Small intestine (tissue), 7 donors: Measurements from ENCODE around the gene DCAF16. TPM values are rescaled to one million over a fixed set of nuclear protein-coding genes. Genes with fewer than 3 reads are reported as not detected.

Source experiments
- DNase-seq, 2 donors: peaks; one replicate each; pipeline versions ENCODE4 v3.0.0 to v3.0.0-alpha.2; 2013
- FAIRE-seq: peaks from 2 replicates; lab custom pipeline; 2012; peaks lifted over from hg19 to GRCh38; lab: Jason Lieb, UNC
- H3K27ac ChIP-seq, 3 donors: one replicate each; pipeline ENCODE4 v1.5.1; 2013; ENCODE audit warnings: low read length in 2 of 3, mild to moderate bottlenecking in 2 of 3, control low read depth in 1 of 3, inconsistent platforms in 1 of 3, low read depth in 1 of 3, moderate library complexity in 1 of 3
- H3K27me3 ChIP-seq, 3 donors: one replicate each; pipeline ENCODE4 v1.6.1; 2013; ENCODE audit warnings: low read length in 3 of 3, inconsistent platforms in 1 of 3; ENCODE audit not compliant: control insufficient read depth in 3 of 3, insufficient read depth in 3 of 3
- H3K36me3 ChIP-seq, 3 donors: one replicate each; pipeline ENCODE4 v1.6.1; 2013; ENCODE audit warnings: low read length in 3 of 3, inconsistent platforms in 1 of 3, low read depth in 1 of 3, mild to moderate bottlenecking in 1 of 3, moderate library complexity in 1 of 3; ENCODE audit not compliant: control insufficient read depth in 3 of 3, insufficient read depth in 2 of 3
- H3K4me1 ChIP-seq, 3 donors: one replicate each; pipeline ENCODE4 v1.6.1; 2013; ENCODE audit warnings: low read length in 2 of 3, inconsistent platforms in 1 of 3, low read depth in 1 of 3, mild to moderate bottlenecking in 1 of 3, moderate library complexity in 1 of 3; ENCODE audit not compliant: control insufficient read depth in 3 of 3, insufficient read depth in 2 of 3
- H3K4me3 ChIP-seq, 3 donors: one replicate each; pipeline ENCODE4 v1.5.1; 2013; ENCODE audit warnings: low read length in 3 of 3, control low read depth in 1 of 3, inconsistent platforms in 1 of 3, low read depth in 1 of 3, mild to moderate bottlenecking in 1 of 3, moderate library complexity in 1 of 3
- H3K9me3 ChIP-seq, 2 donors: one replicate each; pipeline ENCODE4 v1.6.1; 2013; ENCODE audit warnings: low read depth in 1 of 2, low read length in 1 of 2; ENCODE audit not compliant: control insufficient read depth in 2 of 2, insufficient read depth in 1 of 2
- WGBS, 3 donors: extraction: QIAGEN DNeasy Blood & Tissue Kit; methylation state at CpG; one replicate each; pipeline ENCODE4 v1.1.7; 2013; 5-methylcytosine and 5-hydroxymethylcytosine counted together
- polyA plus RNA-seq, 4 donors: library from polyadenylated mRNA; stranded (reverse) in 3 of 4; unstranded in 1 of 4; fragments of 200-250 nt in 3 of 4; fragments of 120-200 nt in 1 of 4; gene quantifications; one replicate each; pipeline versions ENCODE4 v1.2.1 to v1.2.3, GENCODE V29; 2013
- donor health status: healthy with polysubstance abuse.
- donor health status: control.
- donor health status: control.
- donor health status: Bipolar disorder and iron deficiency.
- donor health status: healthy.

DCAF16 gene
- polyA plus RNA-seq, 4 donors, result 3.8 to 40.4 (median 8.4) TPM

- H3K27me3 ChIP-seq, result peaks cover 6 to 37% (median 9%) of the 10 kb centered on the region in 3 donors
- 11 to 13% (median 12%) methylated on average over 31 of the region's 31 CpGs for WGBS, 3 donors
- FAIRE-seq, result no peak
- H3K9me3 ChIP-seq, result no peaks in the 10 kb centered on the region
- no peaks in the 10 kb centered on the region for H3K36me3 ChIP-seq
- peak overlapping the region in 2 of 3 donors; percentile 8 to 17 for H3K4me3 ChIP-seq
- no peak overlapping the region for H3K27ac ChIP-seq
- peak in 1 of 2 donors; percentile 9 for DNase-seq
- H3K4me1 ChIP-seq, result peaks cover 0 to 12% (median 2%) of the 10 kb centered on the region in 3 donors
Measured at GRCh38 chr4:17780501-17781299, 29.9 kb downstream of the DCAF16 start.

- no peak for FAIRE-seq
- peaks cover 6 to 37% (median 9%) of the 10 kb centered on the region in 3 donors for H3K27me3 ChIP-seq
- WGBS, 3 donors, result 80 to 96% (median 95%) methylated on average over 3 of the region's 3 CpGs
Measured at GRCh38 chr4:17778431-17778830, 32.1 kb downstream of the DCAF16 start.

GRCh38 chr4:17773135-17773698, 37.3 kb downstream of the DCAF16 start:
- no peak for DNase-seq
- Histone ChIP-seq H3K36me3 (no peaks in the 10 kb centered on the region), H3K27me3 (peaks cover 0 to 2% (median 0%) of the 10 kb centered on the region in 3 donors), H3K9me3 (no peaks in the 10 kb centered on the region), H3K4me1 (no peaks in the 10 kb centered on the region), H3K27ac (no peak overlapping the region), H3K4me3 (no peak overlapping the region)
- FAIRE-seq, result no peak
- WGBS, 3 donors, result 81 to 92% (median 87%) methylated on average over 10 of the region's 10 CpGs

More at GRCh38 chr4:17778431-17778830, 32.1 kb downstream of the DCAF16 start:
- no peak overlapping the region for H3K27ac ChIP-seq
- H3K9me3 ChIP-seq, result no peaks in the 10 kb centered on the region
- no peaks in the 10 kb centered on the region for H3K36me3 ChIP-seq
- no peak for DNase-seq
- no peak overlapping the region for H3K4me3 ChIP-seq
- peaks cover 0 to 12% (median 2%) of the 10 kb centered on the region in 3 donors for H3K4me1 ChIP-seq

- peaks cover 0 to 4% of the 10 kb centered on the region in 2 donors for H3K9me3 ChIP-seq
- DNase-seq (no peak), FAIRE-seq (no peak)
- H3K27me3 ChIP-seq, result peaks cover 0 to 2% (median 0%) of the 10 kb centered on the region in 3 donors
- H3K36me3 ChIP-seq, result no peaks in the 10 kb centered on the region
- no peak overlapping the region for H3K27ac ChIP-seq
- H3K4me3 ChIP-seq, result no peak overlapping the region
- 57 to 70% (median 61%) methylated on average over 8 of the region's 8 CpGs for WGBS, 3 donors
- H3K4me1 ChIP-seq, result no peaks in the 10 kb centered on the region
Measured at GRCh38 chr4:17771284-17771908, 39.2 kb downstream of the DCAF16 start.

- no peak for DNase-seq
- WGBS, 3 donors, result 50 to 73% (median 55%) methylated on average over 4 of the region's 4 CpGs
- H3K4me3 ChIP-seq, result no peak overlapping the region
- no peak overlapping the region for H3K27ac ChIP-seq
- H3K36me3 ChIP-seq, result no peaks in the 10 kb centered on the region
- no peak for FAIRE-seq
- H3K4me1 ChIP-seq, result no peaks in the 10 kb centered on the region
- peaks cover 0 to 6% of the 10 kb centered on the region in 2 donors for H3K9me3 ChIP-seq
- H3K27me3 ChIP-seq, result peaks cover 0 to 2% (median 0%) of the 10 kb centered on the region in 3 donors
Measured at GRCh38 chr4:17770845-17771244, 39.7 kb downstream of the DCAF16 start.

- FAIRE-seq, result no peak
- H3K9me3 ChIP-seq, result peaks cover 0 to 9% of the 10 kb centered on the region in 2 donors
- no peak overlapping the region for H3K4me3 ChIP-seq
- H3K27me3 ChIP-seq, result peaks cover 0 to 2% (median 0%) of the 10 kb centered on the region in 3 donors
- WGBS, 3 donors, result 52 to 74% (median 58%) methylated on average over 8 of the region's 8 CpGs
- DNase-seq, result no peak
- no peak overlapping the region for H3K27ac ChIP-seq
- H3K36me3 ChIP-seq, result no peaks in the 10 kb centered on the region
- H3K4me1 ChIP-seq, result no peaks in the 10 kb centered on the region
Measured at GRCh38 chr4:17769406-17770174, 41.0 kb downstream of the DCAF16 start.

GRCh38 chr4:17766826-17767458, 43.6 kb downstream of the DCAF16 start:
- FAIRE-seq (no peak), DNase-seq (no peak)
- Histone ChIP-seq H3K4me3 (no peak overlapping the region), H3K27ac (no peak overlapping the region), H3K4me1 (no peaks in the 10 kb centered on the region), H3K9me3 (peaks cover 0 to 9% of the 10 kb centered on the region in 2 donors), H3K36me3 (no peaks in the 10 kb centered on the region), H3K27me3 (no peaks in the 10 kb centered on the region)
- WGBS, 3 donors, result 90 to 95% (median 95%) methylated on average over 27 to 33 of the region's 33 CpGs
